IMR-90 (cell line): Measurements from ENCODE around the gene WDR81.

Experiments
- CEBPB ChIP-seq: IDR thresholded peaks from 2 replicates; pipeline ENCODE4 v1.6.1; 2012; ENCODE audit warnings: low read depth, low read length, improper control_type of control experiment
- CTCF ChIP-seq: conservative IDR thresholded peaks from 2 replicates; pipeline ENCODE4 v1.5.1; 2012; ENCODE audit warnings: mild to moderate bottlenecking, low read depth, low read length, improper control_type of control experiment
- FOS ChIP-seq: fragments of 150-350 bp; IDR thresholded peaks from 2 replicates; pipeline ENCODE4 v1.6.1; 2016; ENCODE audit warnings: low read depth, low read length
- MAFK ChIP-seq: IDR thresholded peaks from 2 replicates; pipeline ENCODE4 v1.6.1; 2012; ENCODE audit warnings: low read depth, low read length, improper control_type of control experiment
- POLR2A ChIP-seq: IDR thresholded peaks from 2 replicates; pipeline ENCODE4 v1.6.1; 2012; ENCODE audit warnings: mild to moderate bottlenecking, low read depth, low read length
- RAD21 ChIP-seq: IDR thresholded peaks from 2 replicates; pipeline ENCODE4 v1.6.1; 2012; ENCODE audit warnings: low read length, improper control_type of control experiment
- RFX5 ChIP-seq: IDR thresholded peaks from 2 replicates; pipeline ENCODE4 v1.8.0; 2012; ENCODE audit warnings: low read depth, mild to moderate bottlenecking, low read length, moderate library complexity
- SMC3 ChIP-seq: fragments of 150-350 bp; IDR thresholded peaks from 2 replicates; pipeline ENCODE4 v1.6.1; 2016; ENCODE audit warnings: low read depth, mild to moderate bottlenecking, antibody characterized with exemption, low read length, moderate library complexity

GRCh38 chr17:1785930-1786329 is 61.4 kb downstream of the WDR81 start:
- TF ChIP-seq CTCF (no peak), CEBPB (no peak), POLR2A (no peak), MAFK (no peak), RAD21 (no peak), RFX5 (no peak), SMC3 (no peak), FOS (no peak)
